ENCODE data around the gene GLG1. TPM values are rescaled to one million over a fixed set of nuclear protein-coding genes. Genes with fewer than 3 reads are reported as not detected.

Gene GLG1
- total RNA-seq, 1 experiment from 2014 or later, result 237 TPM

DNA sequence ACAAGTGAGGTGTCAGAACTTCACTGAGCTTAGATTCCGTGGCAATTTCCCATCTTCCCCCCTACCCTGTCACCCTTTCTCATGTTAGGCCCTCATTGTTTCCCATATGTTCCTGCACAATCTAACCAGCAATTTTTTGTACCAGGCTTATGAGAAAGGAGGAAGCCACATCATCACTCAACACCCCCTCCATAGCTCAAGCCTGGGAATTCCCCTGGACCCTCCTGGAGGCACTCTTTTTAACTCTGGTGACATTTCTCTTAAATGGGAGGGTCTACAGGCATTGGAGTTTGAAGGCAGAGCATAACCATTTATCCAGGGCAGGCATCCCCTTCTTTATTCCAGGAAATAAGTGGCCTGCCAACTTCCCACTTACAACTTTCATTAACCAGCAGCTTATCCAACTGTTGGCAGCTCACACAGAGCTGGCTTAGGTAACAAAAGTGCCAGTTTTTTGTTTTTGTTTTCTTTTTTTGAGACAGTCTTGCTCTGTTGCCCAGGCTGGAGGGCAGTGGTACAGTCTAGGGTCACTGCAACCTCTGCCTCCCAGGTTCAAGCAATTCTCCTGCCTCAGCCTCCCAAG lies 10.4 kb upstream of the GLG1 start:
- Histone ChIP-seq H3K36me3 (ENCODE audit: control insufficient read depth in 1 of 2, insufficient read depth in 2 of 2, low read length in 2 of 2) (peaks cover 5 to 6% of the 10 kb centered on the region in 2 experiments), H3K9me2 (ENCODE audit: insufficient read depth) (no peaks in the 10 kb centered on the region), H3K9ac (ENCODE audit: low read length) (no peak overlapping the region), H4K20me1 (ENCODE audit: insufficient read depth) (0 out of 2 replicates have a peak, but pooled peaks cover 1% of the 10 kb centered on the region), H3K9me3 (ENCODE audit: control insufficient read depth in 1 of 2, insufficient read depth in 1 of 2, low read depth in 1 of 2, low read length in 2 of 2) (no peaks in the 10 kb centered on the region), H2AFZ (ENCODE audit: low read depth, low read length, poor library complexity, severe bottlenecking) (no peak overlapping the region), H3K4me3 (replicated peaks in 1 of 2; ENCODE audit: low read depth in 1 of 2, low read length in 2 of 2) (no peak overlapping the region), H3K27ac (ENCODE audit: low read depth, low read length) (no peak overlapping the region), H3K4me2 (ENCODE audit: low read length) (no peak overlapping the region), H3K4me1 (ENCODE audit: control insufficient read depth in 1 of 2, insufficient read depth in 2 of 2, low read length in 2 of 2) (0 out of 4 replicates have a peak, but pooled peaks cover 0 to 3% of the 10 kb centered on the region in 2 experiments), H3K79me2 (ENCODE audit: insufficient read depth, low read length) (peaks cover 5% of the 10 kb centered on the region), H3K27me3 (ENCODE audit: insufficient read depth, low read length) (no peaks in the 10 kb centered on the region)
- no peak for ATAC-seq
- no peak for DNase-seq (ENCODE audit: low read depth, low spot score)
- ChIA-PET CTCF (no interaction called here), POLR2A (no interaction called here), RAD21 (ENCODE audit: low non-redundant PET in 1 of 2, low total read pairs in 2 of 2, uncharacterized antibody in 2 of 2, unreplicated experiment in 2 of 2) (no interaction called here)
- TF ChIP-seq FOSL1 (IDR thresholded peaks at IDR 0.05; ENCODE audit: low read depth) (no peak), TCF7L2 (IDR thresholded peaks at IDR 0.05; ENCODE audit: borderline replicate concordance, extremely low read depth, insufficient read depth, insufficient read length) (no peak), POLR2AphosphoS5 (IDR thresholded peaks at IDR 0.05; ENCODE audit: low read depth, low read length) (no peak), ELF1 (IDR thresholded peaks at IDR 0.05; ENCODE audit: borderline replicate concordance, low read depth) (no peak), EZH2 (IDR thresholded peaks at IDR 0.05) (no peak), POLR2A (IDR thresholded peaks at IDR 0.05; ENCODE audit: borderline replicate concordance, extremely low read depth, insufficient read depth, insufficient read length) (no peak), EGR1 (IDR thresholded peaks at IDR 0.05; ENCODE audit: low read depth) (no peak), SIN3A (IDR thresholded peaks at IDR 0.05; ENCODE audit: low read depth) (no peak), ZFX (IDR thresholded peaks at IDR 0.05) (no peak), JUND (IDR thresholded peaks at IDR 0.05) (no peak), CBX3 (IDR thresholded peaks at IDR 0.05; ENCODE audit: low read depth) (no peak), SRF (IDR thresholded peaks at IDR 0.05; ENCODE audit: low read depth) (no peak), YY1 (IDR thresholded peaks at IDR 0.05; ENCODE audit: extremely low read depth, insufficient replicate concordance, low read depth, low read length) (no peak), ZNF274 (IDR thresholded peaks at IDR 0.05; ENCODE audit: low read depth, low read length) (no peak), RAD21 (IDR thresholded peaks at IDR 0.05; ENCODE audit: low read depth) (no peak)
- TF ChIP-seq, protein P1, sequence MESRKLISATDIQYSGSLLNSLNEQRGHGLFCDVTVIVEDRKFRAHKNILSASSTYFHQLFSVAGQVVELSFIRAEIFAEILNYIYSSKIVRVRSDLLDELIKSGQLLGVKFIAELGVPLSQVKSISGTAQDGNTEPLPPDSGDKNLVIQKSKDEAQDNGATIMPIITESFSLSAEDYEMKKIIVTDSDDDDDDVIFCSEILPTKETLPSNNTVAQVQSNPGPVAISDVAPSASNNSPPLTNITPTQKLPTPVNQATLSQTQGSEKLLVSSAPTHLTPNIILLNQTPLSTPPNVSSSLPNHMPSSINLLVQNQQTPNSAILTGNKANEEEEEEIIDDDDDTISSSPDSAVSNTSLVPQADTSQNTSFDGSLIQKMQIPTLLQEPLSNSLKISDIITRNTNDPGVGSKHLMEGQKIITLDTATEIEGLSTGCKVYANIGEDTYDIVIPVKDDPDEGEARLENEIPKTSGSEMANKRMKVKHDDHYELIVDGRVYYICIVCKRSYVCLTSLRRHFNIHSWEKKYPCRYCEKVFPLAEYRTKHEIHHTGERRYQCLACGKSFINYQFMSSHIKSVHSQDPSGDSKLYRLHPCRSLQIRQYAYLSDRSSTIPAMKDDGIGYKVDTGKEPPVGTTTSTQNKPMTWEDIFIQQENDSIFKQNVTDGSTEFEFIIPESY (IDR thresholded peaks at IDR 0.05; ENCODE audit: extremely low read depth, insufficient replicate concordance, low read length), result no peak
- TF ChIP-seq, protein P2, sequence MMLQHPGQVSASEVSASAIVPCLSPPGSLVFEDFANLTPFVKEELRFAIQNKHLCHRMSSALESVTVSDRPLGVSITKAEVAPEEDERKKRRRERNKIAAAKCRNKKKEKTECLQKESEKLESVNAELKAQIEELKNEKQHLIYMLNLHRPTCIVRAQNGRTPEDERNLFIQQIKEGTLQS (IDR thresholded peaks at IDR 0.05), result no peak
- TF ChIP-seq, protein P3, sequence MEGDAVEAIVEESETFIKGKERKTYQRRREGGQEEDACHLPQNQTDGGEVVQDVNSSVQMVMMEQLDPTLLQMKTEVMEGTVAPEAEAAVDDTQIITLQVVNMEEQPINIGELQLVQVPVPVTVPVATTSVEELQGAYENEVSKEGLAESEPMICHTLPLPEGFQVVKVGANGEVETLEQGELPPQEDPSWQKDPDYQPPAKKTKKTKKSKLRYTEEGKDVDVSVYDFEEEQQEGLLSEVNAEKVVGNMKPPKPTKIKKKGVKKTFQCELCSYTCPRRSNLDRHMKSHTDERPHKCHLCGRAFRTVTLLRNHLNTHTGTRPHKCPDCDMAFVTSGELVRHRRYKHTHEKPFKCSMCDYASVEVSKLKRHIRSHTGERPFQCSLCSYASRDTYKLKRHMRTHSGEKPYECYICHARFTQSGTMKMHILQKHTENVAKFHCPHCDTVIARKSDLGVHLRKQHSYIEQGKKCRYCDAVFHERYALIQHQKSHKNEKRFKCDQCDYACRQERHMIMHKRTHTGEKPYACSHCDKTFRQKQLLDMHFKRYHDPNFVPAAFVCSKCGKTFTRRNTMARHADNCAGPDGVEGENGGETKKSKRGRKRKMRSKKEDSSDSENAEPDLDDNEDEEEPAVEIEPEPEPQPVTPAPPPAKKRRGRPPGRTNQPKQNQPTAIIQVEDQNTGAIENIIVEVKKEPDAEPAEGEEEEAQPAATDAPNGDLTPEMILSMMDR (IDR thresholded peaks at IDR 0.05 in 2 of 3, conservative IDR thresholded peaks at IDR 0.05 in 1 of 3; ENCODE audit: borderline replicate concordance in 1 of 3, insufficient read depth in 1 of 3, low read depth in 2 of 3, low read length in 2 of 3), result no peak
- TF ChIP-seq, protein P4, sequence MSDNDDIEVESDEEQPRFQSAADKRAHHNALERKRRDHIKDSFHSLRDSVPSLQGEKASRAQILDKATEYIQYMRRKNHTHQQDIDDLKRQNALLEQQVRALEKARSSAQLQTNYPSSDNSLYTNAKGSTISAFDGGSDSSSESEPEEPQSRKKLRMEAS (IDR thresholded peaks at IDR 0.05), result no peak
- no TSS peak for BruUV-seq (replicated peaks)
- intact Hi-C loops (cut with micrococcal nuclease), result no loop called here
